SU-DHL-6 (cell line): ENCODE measurements around the gene OR52B6.

Experiments
- EZH2phosphoT487 ChIP-seq: fragments of 200-600 bp; sonication (generic), shearing (Covaris generic); conservative IDR thresholded peaks from 2 replicates; pipeline ENCODE4 v1.6.1; 2018; ENCODE audit warnings: mild to moderate bottlenecking, antibody characterized with exemption, low read length, moderate library complexity, mixed read lengths
- TF ChIP-seq, protein P1 (sequence below): fragments of 200-600 bp; sonication (generic); IDR thresholded peaks from one replicate; pipeline ENCODE4 v1.5.1; 2017; ENCODE audit warnings: antibody characterized with exemption, mild to moderate bottlenecking, low read length, moderate library complexity; ENCODE audit not compliant: insufficient read depth, poor library complexity, severe bottlenecking

DNA sequence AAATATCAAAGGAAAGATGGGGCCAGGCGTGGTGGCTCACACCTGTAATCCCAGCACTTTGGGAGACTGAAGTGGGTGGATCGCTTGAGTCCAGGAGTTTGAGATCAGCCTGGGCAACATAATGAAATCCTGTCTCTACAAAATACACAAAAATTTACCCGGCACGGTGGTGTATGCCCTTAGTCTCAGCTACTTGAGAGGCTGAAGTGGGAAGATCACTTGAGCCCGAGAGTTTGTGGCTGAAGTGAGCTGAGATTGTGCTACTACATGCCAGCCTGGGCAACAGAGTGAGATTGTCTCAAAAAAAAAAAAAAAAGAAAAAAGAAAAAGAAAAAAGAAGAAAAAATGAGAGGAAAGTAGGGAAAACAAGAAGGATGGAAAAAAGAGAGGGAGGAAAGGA lies 11.9 kb downstream of the OR52B6 start:
- TF ChIP-seq, protein P1, sequence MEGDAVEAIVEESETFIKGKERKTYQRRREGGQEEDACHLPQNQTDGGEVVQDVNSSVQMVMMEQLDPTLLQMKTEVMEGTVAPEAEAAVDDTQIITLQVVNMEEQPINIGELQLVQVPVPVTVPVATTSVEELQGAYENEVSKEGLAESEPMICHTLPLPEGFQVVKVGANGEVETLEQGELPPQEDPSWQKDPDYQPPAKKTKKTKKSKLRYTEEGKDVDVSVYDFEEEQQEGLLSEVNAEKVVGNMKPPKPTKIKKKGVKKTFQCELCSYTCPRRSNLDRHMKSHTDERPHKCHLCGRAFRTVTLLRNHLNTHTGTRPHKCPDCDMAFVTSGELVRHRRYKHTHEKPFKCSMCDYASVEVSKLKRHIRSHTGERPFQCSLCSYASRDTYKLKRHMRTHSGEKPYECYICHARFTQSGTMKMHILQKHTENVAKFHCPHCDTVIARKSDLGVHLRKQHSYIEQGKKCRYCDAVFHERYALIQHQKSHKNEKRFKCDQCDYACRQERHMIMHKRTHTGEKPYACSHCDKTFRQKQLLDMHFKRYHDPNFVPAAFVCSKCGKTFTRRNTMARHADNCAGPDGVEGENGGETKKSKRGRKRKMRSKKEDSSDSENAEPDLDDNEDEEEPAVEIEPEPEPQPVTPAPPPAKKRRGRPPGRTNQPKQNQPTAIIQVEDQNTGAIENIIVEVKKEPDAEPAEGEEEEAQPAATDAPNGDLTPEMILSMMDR, result no peak
- TF ChIP-seq EZH2phosphoT487, result no peak
